ENCODE measurements around the gene ROBO1. TPM values are rescaled to one million over a fixed set of nuclear protein-coding genes. Genes with fewer than 3 reads are reported as not detected.
"Not testable (repeated sequence)": the region's sequence is repeated elsewhere in the genome, so short reads cannot be mapped to it uniquely, and the experiment has no call there.

ROBO1 gene
- total RNA-seq, 2 donors from 2014 or later: 3.0 to 6.7 TPM

- ATAC-seq (replicated peaks in 1 of 2): no peak
- Mint-ChIP-seq H3K4me3 (no peak overlapping the region), H3K36me3 (ENCODE audit: insufficient read depth in 2 of 2) (no peaks in the 10 kb centered on the region), H3K27ac (no peak overlapping the region), H3K9me3 (peaks cover 2 to 6% of the 10 kb centered on the region in 2 donors), H3K4me1 (ENCODE audit: low read depth) (no peaks in the 10 kb centered on the region), H3K27me3 (ENCODE audit: low read depth) (no peaks in the 10 kb centered on the region)
- no peak for DNase-seq
Observed at GRCh38 chr3:79516795-79517194, 251.0 kb downstream of the ROBO1 start.

- no peak for ATAC-seq (replicated peaks in 1 of 2)
- Mint-ChIP-seq H3K36me3 (ENCODE audit: insufficient read depth in 2 of 2) (no peaks in the 10 kb centered on the region), H3K27ac (no peak overlapping the region), H3K27me3 (ENCODE audit: low read depth) (no peaks in the 10 kb centered on the region), H3K4me3 (no peak overlapping the region), H3K4me1 (ENCODE audit: low read depth) (no peaks in the 10 kb centered on the region), H3K9me3 (peaks cover 2 to 8% of the 10 kb centered on the region in 2 donors)
- DNase-seq: no peak
Observed at GRCh38 chr3:79515072-79515471, 252.7 kb downstream of the ROBO1 start.

- Mint-ChIP-seq H3K9me3 (peaks cover 2 to 8% of the 10 kb centered on the region in 2 donors), H3K27me3 (ENCODE audit: low read depth) (no peaks in the 10 kb centered on the region), H3K36me3 (ENCODE audit: insufficient read depth in 2 of 2) (no peaks in the 10 kb centered on the region), H3K4me1 (ENCODE audit: low read depth) (no peaks in the 10 kb centered on the region), H3K4me3 (no peak overlapping the region), H3K27ac (no peak overlapping the region)
- ATAC-seq (replicated peaks in 1 of 2) (no peak), DNase-seq (no peak)
Observed at GRCh38 chr3:79514069-79514468, 253.7 kb downstream of the ROBO1 start.

- no peak overlapping the region for H3K27ac Mint-ChIP-seq
- H3K4me1 Mint-ChIP-seq (ENCODE audit: low read depth): no peaks in the 10 kb centered on the region
- no peaks in the 10 kb centered on the region for H3K27me3 Mint-ChIP-seq (ENCODE audit: low read depth)
- DNase-seq (no peak), ATAC-seq (replicated peaks in 1 of 2) (no peak)
- H3K36me3 Mint-ChIP-seq (ENCODE audit: insufficient read depth in 2 of 2): no peaks in the 10 kb centered on the region
- peaks cover 5 to 18% of the 10 kb centered on the region in 2 donors for H3K9me3 Mint-ChIP-seq
- H3K4me3 Mint-ChIP-seq: no peak overlapping the region
Observed at GRCh38 chr3:79506751-79507150, 261.0 kb downstream of the ROBO1 start.

- not testable (repeated sequence) for H3K36me3 Mint-ChIP-seq (ENCODE audit: insufficient read depth in 2 of 2); DNase-seq; ATAC-seq (replicated peaks in 1 of 2); H3K4me3 Mint-ChIP-seq; H3K4me1 Mint-ChIP-seq (ENCODE audit: low read depth); H3K27me3 Mint-ChIP-seq (ENCODE audit: low read depth); H3K27ac Mint-ChIP-seq
- H3K9me3 Mint-ChIP-seq: peaks cover 6 to 19% of the 10 kb centered on the region in 2 donors
Observed at GRCh38 chr3:79502216-79502681, 265.5 kb downstream of the ROBO1 start.

- H3K4me1 Mint-ChIP-seq (ENCODE audit: low read depth): no peaks in the 10 kb centered on the region
- ATAC-seq (replicated peaks in 1 of 2) (no peak), DNase-seq (no peak)
- H3K27ac Mint-ChIP-seq: no peak overlapping the region
- H3K27me3 Mint-ChIP-seq (ENCODE audit: low read depth): no peaks in the 10 kb centered on the region
- peaks cover 3 to 5% of the 10 kb centered on the region in 2 donors for H3K9me3 Mint-ChIP-seq
- H3K36me3 Mint-ChIP-seq (ENCODE audit: insufficient read depth in 2 of 2): peaks cover 0 to 1% of the 10 kb centered on the region in 2 donors
- H3K4me3 Mint-ChIP-seq: no peak overlapping the region
Observed at GRCh38 chr3:79497447-79498111, 270.2 kb downstream of the ROBO1 start.

- no peaks in the 10 kb centered on the region for H3K36me3 Mint-ChIP-seq (ENCODE audit: insufficient read depth in 2 of 2)
- peaks cover 1% of the 10 kb centered on the region in 2 donors for H3K9me3 Mint-ChIP-seq
- DNase-seq (no peak), ATAC-seq (replicated peaks in 1 of 2) (no peak)
- no peak overlapping the region for H3K27ac Mint-ChIP-seq
- H3K27me3 Mint-ChIP-seq (ENCODE audit: low read depth): no peaks in the 10 kb centered on the region
- H3K4me1 Mint-ChIP-seq (ENCODE audit: low read depth): no peaks in the 10 kb centered on the region
- no peak overlapping the region for H3K4me3 Mint-ChIP-seq
Observed at GRCh38 chr3:79491029-79491641, 276.7 kb downstream of the ROBO1 start.

- H3K27ac Mint-ChIP-seq: no peak overlapping the region
- H3K9me3 Mint-ChIP-seq: peaks cover 1 to 4% of the 10 kb centered on the region in 2 donors
- H3K4me3 Mint-ChIP-seq: no peak overlapping the region
- no peak for DNase-seq
- H3K4me1 Mint-ChIP-seq (ENCODE audit: low read depth): no peaks in the 10 kb centered on the region
- H3K27me3 Mint-ChIP-seq (ENCODE audit: low read depth): no peaks in the 10 kb centered on the region
- H3K36me3 Mint-ChIP-seq (ENCODE audit: insufficient read depth in 2 of 2): no peaks in the 10 kb centered on the region
- ATAC-seq (replicated peaks in 1 of 2): no peak
Observed at GRCh38 chr3:79490165-79491028, 277.4 kb downstream of the ROBO1 start.

- DNase-seq (no peak), ATAC-seq (replicated peaks in 1 of 2) (no peak)
- H3K4me3 Mint-ChIP-seq: no peak overlapping the region
- H3K27ac Mint-ChIP-seq: no peak overlapping the region
- peaks cover 0 to 2% of the 10 kb centered on the region in 2 donors for H3K9me3 Mint-ChIP-seq
- no peaks in the 10 kb centered on the region for H3K36me3 Mint-ChIP-seq (ENCODE audit: insufficient read depth in 2 of 2)
- H3K27me3 Mint-ChIP-seq (ENCODE audit: low read depth): no peaks in the 10 kb centered on the region
- H3K4me1 Mint-ChIP-seq (ENCODE audit: low read depth): no peaks in the 10 kb centered on the region
Observed at GRCh38 chr3:79488407-79488806, 279.4 kb downstream of the ROBO1 start.

- Mint-ChIP-seq H3K27me3 (ENCODE audit: low read depth) (no peaks in the 10 kb centered on the region), H3K4me3 (no peak overlapping the region), H3K4me1 (ENCODE audit: low read depth) (no peaks in the 10 kb centered on the region), H3K36me3 (ENCODE audit: insufficient read depth in 2 of 2) (no peaks in the 10 kb centered on the region), H3K9me3 (peaks cover 0 to 6% of the 10 kb centered on the region in 2 donors), H3K27ac (no peak overlapping the region)
- DNase-seq (no peak), ATAC-seq (replicated peaks in 1 of 2) (no peak)
Observed at GRCh38 chr3:79480746-79481145, 287.1 kb downstream of the ROBO1 start.

- H3K4me3 Mint-ChIP-seq: no peak overlapping the region
- DNase-seq (no peak), ATAC-seq (replicated peaks in 1 of 2) (no peak)
- H3K27ac Mint-ChIP-seq: no peak overlapping the region
- H3K9me3 Mint-ChIP-seq: peaks cover 0 to 5% of the 10 kb centered on the region in 2 donors
- H3K4me1 Mint-ChIP-seq (ENCODE audit: low read depth): no peaks in the 10 kb centered on the region
- H3K27me3 Mint-ChIP-seq (ENCODE audit: low read depth): no peaks in the 10 kb centered on the region
- H3K36me3 Mint-ChIP-seq (ENCODE audit: insufficient read depth in 2 of 2): no peaks in the 10 kb centered on the region
Observed at GRCh38 chr3:79478620-79479019, 289.2 kb downstream of the ROBO1 start.

- no peak for ATAC-seq (replicated peaks in 1 of 2)
Observed at GRCh38 chr3:79477242-79477641, 290.6 kb downstream of the ROBO1 start.

GRCh38 chr3:79473993-79474392 lies 293.8 kb downstream of the ROBO1 start:
- Mint-ChIP-seq H3K36me3 (ENCODE audit: insufficient read depth in 2 of 2) (no peaks in the 10 kb centered on the region), H3K27me3 (ENCODE audit: low read depth) (no peaks in the 10 kb centered on the region), H3K27ac (no peak overlapping the region), H3K9me3 (peaks cover under 1 to 4% of the 10 kb centered on the region in 2 donors), H3K4me1 (ENCODE audit: low read depth) (no peaks in the 10 kb centered on the region), H3K4me3 (no peak overlapping the region)
- DNase-seq: no peak
- ATAC-seq (replicated peaks in 1 of 2): no peak

More at GRCh38 chr3:79477242-79477641, 290.6 kb downstream of the ROBO1 start:
- Mint-ChIP-seq H3K27me3 (ENCODE audit: low read depth) (no peaks in the 10 kb centered on the region), H3K4me3 (no peak overlapping the region), H3K4me1 (ENCODE audit: low read depth) (no peaks in the 10 kb centered on the region), H3K9me3 (peaks cover 0 to 4% of the 10 kb centered on the region in 2 donors), H3K36me3 (ENCODE audit: insufficient read depth in 2 of 2) (no peaks in the 10 kb centered on the region), H3K27ac (no peak overlapping the region)
- no peak for DNase-seq

All from activated T-cell treated with anti-CD3 and anti-CD28 coated beads, Interleukin-2, amount 50 U/mL, for 72 hours (primary cell).